HK-2 (cell line): ENCODE measurements around the gene CYP4F3.
A peak's percentile ranks its signal among the peaks of the same experiment; 100 is the strongest.
"Not testable (repeated sequence)": the region's sequence is repeated elsewhere in the genome, so short reads cannot be mapped to it uniquely, and the experiment has no call there.

ENCODE experiments used
- DNase-seq: peaks from one replicate; pipeline ENCODE4 v3.0.0-alpha.2; 2018; ENCODE audit not compliant: unreplicated experiment

Gene CYP4F3

GRCh38 chr19:15629003-15629880 is 11.5 kb upstream of the CYP4F3 start:
- DNase-seq: peak; percentile 85

GRCh38 chr19:15631817-15632216 is 8.9 kb upstream of the CYP4F3 start:
- peak; percentile 34 for DNase-seq

- DNase-seq: no peak
Measured at GRCh38 chr19:15633082-15633835, 7.4 kb upstream of the CYP4F3 start.

- no peak for DNase-seq
Measured at GRCh38 chr19:15634105-15634504, 6.6 kb upstream of the CYP4F3 start.

GRCh38 chr19:15635016-15635805 is 5.5 kb upstream of the CYP4F3 start:
- DNase-seq: no peak

GRCh38 chr19:15636026-15636425 is 4.7 kb upstream of the CYP4F3 start:
- no peak for DNase-seq

GRCh38 chr19:15639596-15639995 is 1.1 kb upstream of the CYP4F3 start:
- no peak for DNase-seq

- DNase-seq: no peak
Measured at GRCh38 chr19:15640904-15641597, 354 bp downstream of the CYP4F3 start.

GRCh38 chr19:15641901-15642491 is 1.3 kb downstream of the CYP4F3 start:
- DNase-seq: no peak

GRCh38 chr19:15642807-15643206 is 2.1 kb downstream of the CYP4F3 start:
- DNase-seq: no peak

- no peak for DNase-seq
Measured at GRCh38 chr19:15643387-15643786, 2.7 kb downstream of the CYP4F3 start.

GRCh38 chr19:15644066-15644741 is 3.5 kb downstream of the CYP4F3 start:
- DNase-seq: no peak

- no peak for DNase-seq
Measured at GRCh38 chr19:15644816-15645215, 4.1 kb downstream of the CYP4F3 start.

GRCh38 chr19:15649526-15649925 is 8.8 kb downstream of the CYP4F3 start:
- no peak for DNase-seq

- not testable (repeated sequence) for DNase-seq
Measured at GRCh38 chr19:15650123-15650522, 9.4 kb downstream of the CYP4F3 start.

- no peak for DNase-seq
Measured at GRCh38 chr19:15651791-15652190, 11.1 kb downstream of the CYP4F3 start.

- DNase-seq: no peak
Measured at GRCh38 chr19:15652559-15653278, 12.0 kb downstream of the CYP4F3 start.

- DNase-seq: no peak
Measured at GRCh38 chr19:15656467-15656866, 15.8 kb downstream of the CYP4F3 start.

- DNase-seq: no peak
Measured at GRCh38 chr19:15663247-15663646, 22.6 kb downstream of the CYP4F3 start.

- no peak for DNase-seq
Measured at GRCh38 chr19:15666186-15666585, 25.5 kb downstream of the CYP4F3 start.
